Measurements from ENCODE around the gene KIFC1. TPM values are rescaled to one million over a fixed set of nuclear protein-coding genes. Genes with fewer than 3 reads are reported as not detected.

KIFC1 gene
- total and polyA plus RNA-seq, 9 of the 15 experiments (the other 6 are each of a cell fraction or from before 2014, with no cell fraction given): 1.3 to 95.2 (median 76.9) TPM

GRCh38 chr6:33454009-33454946 is 62.7 kb downstream of the KIFC1 start, which contains the start of gene ZBTB9 (continued):
- TF ChIP-seq SMC3 (conservative IDR thresholded peaks at IDR 0.05; ENCODE audit: insufficient read depth, low read depth, low read length): 0 out of 2 replicates have a peak, but pooled peaks have one; percentile 5
- TF ChIP-seq ARHGAP35 (IDR thresholded peaks at IDR 0.05; ENCODE audit: partially characterized antibody): no peak
- TF ChIP-seq ZC3H4 (CRISPR knock-in tag; IDR thresholded peaks at IDR 0.05; ENCODE audit: borderline replicate concordance): no peak
- TF ChIP-seq RBM39 (optimal IDR thresholded peaks at IDR 0.05; ENCODE audit: low read depth, low read length): no peak
- TF ChIP-seq GTF2B (IDR thresholded peaks at IDR 0.05; ENCODE audit: extremely low read depth, insufficient read length): no peak
- peak; percentile 74 for TF ChIP-seq E2F8 (IDR thresholded peaks at IDR 0.05; ENCODE audit: low read depth, partially characterized antibody)
- no peak for TF ChIP-seq IRF9 (tag; IDR thresholded peaks at IDR 0.05)
- no peak for TF ChIP-seq HNRNPH1 (optimal IDR thresholded peaks at IDR 0.05; ENCODE audit: low read depth, low read length)
- peak; percentile 65 for TF ChIP-seq ATF1 (CRISPR knock-in tag; IDR thresholded peaks at IDR 0.05)
- TF ChIP-seq ATF1 (tag; IDR thresholded peaks at IDR 0.05): peak; percentile 95
- TF ChIP-seq DACH1 (IDR thresholded peaks at IDR 0.05; ENCODE audit: partially characterized antibody): no peak
- peak; percentile 15; the same call in 1 of the 2 replicates for TF ChIP-seq ERF (CRISPR knock-in tag; IDR thresholded peaks at IDR 0.05)
- peak; percentile 99 for TF ChIP-seq ARID4B (CRISPR knock-in tag; IDR thresholded peaks at IDR 0.05)
- peak; percentile 53; the same call in 1 of the 2 replicates for TF ChIP-seq JUND (IDR thresholded peaks at IDR 0.05; ENCODE audit: borderline replicate concordance, low read depth, low read length)
- TF ChIP-seq JUND (tag; IDR thresholded peaks at IDR 0.05; ENCODE audit: borderline replicate concordance, low read depth, low read length): peak; percentile 29; the same call in 1 of the 3 replicates
- TF ChIP-seq SLC30A9 (CRISPR knock-in tag; IDR thresholded peaks at IDR 0.05): no peak
- TF ChIP-seq CEBPB (tag; IDR thresholded peaks at IDR 0.05): no peak
